HG03103 (cell line): ENCODE results near the gene TNS3.
A peak's percentile ranks its signal among the peaks of the same experiment; 100 is the strongest.

Experiments used
- ATAC-seq: cut with Tn5 transposase; IDR thresholded peaks from one replicate; pipeline ENCODE4 v1.9.1; 2021; ENCODE audit warnings: low read depth; ENCODE audit not compliant: unreplicated experiment

TNS3 gene

DNA sequence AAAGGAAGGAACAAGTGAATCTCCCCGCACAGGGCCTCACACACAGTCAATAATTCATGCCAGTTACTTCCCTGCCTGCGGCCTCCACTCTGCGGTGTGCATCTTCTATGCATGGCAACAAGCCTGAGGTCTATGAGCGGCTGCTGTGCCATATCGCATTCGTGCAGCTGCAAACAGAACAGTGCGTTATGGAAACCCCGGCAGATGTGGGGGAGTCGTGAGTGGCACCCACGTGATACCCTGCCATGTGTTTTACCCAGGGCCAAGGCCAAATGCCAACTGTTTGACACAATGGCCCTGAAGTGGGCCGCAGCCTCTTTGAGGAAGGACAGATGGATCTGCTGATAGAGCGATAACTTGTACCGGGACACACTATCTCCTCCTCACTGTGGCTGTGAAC lies 13.4 kb downstream of the TNS3 start:
- ATAC-seq = no peak

DNA sequence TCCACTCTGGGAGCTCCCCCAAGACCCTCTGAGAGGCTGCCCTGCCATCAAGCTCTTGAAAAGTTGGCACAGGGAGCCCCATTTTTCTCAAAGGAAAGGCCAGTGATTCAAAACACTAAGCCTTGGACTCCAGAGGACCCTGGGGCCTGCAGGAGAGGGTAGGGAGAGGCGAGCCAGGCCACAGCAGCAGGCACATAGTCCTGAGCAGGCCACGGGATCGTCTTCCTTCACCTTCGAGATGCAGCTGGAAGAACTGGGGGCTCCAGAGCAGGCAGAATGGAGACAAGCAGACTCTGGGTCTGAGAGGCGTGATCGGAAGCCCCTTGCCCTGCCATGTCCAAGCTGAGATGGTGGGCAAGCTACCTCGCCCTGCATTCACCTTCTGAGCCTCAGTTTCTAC lies 13.9 kb downstream of the TNS3 start:
- no peak for ATAC-seq

DNA sequence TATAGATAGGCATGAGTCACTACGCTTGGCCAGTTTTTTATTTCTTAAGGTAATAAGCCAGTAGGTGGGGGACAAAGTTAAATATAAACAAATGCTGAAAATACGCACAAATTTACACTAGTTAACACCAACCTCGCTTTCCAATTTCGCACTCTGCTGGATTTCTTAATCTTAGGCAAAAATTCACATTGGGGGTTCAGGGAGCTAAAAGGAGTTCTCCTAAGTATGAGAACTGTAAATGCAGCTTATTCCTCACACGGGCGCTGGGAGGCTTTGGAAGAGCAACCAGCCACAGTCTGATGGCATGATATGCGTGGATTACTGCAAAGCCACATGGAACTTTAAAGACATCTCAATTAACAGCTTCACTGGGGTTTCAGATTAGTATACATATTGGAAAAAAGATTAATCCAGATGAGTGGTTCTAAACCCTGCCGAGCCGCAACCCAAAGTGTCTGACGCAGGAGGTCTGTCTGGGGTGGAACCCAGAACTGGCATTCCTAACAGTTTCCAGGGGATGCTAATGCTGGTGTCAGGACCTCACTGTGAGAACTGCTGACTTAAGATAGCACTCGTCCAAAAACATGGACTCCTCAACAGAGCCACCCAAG lies 16.2 kb downstream of the TNS3 start:
- no peak for ATAC-seq

DNA sequence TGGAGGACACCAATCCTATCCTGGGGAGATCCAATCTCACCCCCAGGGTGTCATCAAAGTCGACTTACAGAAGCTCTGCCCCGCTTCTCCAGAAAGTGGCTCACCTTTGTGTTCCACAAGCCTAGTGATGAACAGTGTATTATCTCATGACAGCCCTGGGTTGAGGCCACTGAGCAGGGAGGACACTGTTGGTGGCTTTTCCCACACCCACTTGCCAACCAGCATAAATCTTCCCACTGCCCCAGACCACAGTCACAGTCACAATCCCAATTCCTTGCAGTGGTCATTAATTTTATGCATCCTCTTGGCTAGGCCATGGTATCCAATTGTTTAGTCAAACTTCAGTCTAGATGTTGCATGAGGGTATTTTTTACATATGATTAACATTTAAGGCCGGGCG lies 18.4 kb downstream of the TNS3 start:
- ATAC-seq = no peak

DNA sequence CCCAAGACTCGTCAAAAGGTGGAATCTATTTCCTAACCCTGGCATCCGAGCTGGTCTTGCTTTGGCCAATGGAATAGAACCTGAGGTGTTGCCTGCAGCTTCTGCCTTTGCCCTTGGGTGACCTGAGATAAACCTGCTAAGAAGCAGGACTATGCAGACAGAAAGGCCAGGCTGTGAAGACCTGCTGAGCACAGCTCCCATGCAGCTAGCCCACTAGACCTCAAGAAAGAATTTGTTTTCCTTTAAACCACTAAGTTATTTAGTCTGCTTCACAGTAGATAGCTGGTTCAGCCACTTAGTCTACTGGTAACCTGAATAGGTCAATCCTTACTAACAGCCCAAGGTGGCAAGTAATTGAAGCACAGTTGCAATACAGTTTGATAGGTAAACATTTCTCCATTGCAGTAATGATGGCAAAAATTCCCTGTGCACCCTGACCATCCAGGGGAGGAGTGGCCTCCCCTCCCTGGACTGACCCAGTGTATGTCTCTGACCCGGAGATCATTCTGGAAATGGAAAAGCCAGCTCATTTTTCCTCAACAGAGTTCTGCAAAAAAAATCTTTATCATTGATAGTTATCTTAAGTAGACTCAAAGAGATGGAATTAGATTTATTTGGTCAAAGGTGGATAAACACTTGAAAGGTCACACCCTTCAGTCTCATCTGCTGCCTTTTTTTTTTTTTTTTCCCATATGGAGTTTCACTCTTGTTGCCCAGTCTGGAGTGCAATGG lies 20.0 kb downstream of the TNS3 start:
- no peak for ATAC-seq

DNA sequence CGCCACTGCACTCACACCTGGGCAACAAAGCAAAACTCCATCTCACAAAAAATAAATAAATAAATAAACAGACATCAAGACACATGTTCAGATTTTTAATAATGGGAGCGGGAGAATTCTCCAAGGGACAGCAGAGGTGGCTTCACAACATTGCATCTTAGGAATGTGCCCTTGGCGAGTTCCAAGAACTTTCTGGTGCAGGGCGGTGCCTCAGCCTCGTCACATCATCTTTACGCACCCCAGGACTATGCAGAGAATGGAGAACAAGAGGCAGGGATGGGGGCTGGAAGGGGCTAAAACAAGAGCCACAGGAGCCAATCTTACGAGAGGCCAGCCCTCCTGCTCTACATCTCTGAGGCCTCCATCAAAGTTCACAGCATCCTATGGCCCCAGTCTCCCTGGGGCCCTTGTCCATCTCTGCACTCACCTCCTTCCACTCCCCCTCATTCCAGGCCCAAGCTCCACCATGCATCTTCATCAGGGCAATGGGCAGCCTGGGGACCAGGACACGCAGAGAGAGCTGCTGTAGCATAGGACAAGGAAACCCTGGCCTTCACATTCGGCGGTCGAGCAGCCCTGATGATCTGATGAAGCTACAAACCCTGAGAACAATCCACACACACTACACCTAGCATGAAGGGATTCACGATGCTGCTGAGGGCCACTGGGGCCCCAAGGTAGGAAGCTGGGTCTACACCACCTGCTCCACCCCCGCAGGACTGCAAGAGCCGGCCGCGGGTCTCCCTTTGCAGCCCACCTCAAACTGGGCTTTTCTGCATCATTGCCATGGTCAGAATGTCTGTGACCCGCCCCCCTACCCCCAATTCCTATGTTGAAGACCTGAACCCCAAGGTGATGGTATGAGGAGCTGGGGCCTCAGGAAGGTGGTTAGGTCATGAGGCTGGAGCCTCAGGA lies 22.3 kb downstream of the TNS3 start:
- ATAC-seq = no peak

DNA sequence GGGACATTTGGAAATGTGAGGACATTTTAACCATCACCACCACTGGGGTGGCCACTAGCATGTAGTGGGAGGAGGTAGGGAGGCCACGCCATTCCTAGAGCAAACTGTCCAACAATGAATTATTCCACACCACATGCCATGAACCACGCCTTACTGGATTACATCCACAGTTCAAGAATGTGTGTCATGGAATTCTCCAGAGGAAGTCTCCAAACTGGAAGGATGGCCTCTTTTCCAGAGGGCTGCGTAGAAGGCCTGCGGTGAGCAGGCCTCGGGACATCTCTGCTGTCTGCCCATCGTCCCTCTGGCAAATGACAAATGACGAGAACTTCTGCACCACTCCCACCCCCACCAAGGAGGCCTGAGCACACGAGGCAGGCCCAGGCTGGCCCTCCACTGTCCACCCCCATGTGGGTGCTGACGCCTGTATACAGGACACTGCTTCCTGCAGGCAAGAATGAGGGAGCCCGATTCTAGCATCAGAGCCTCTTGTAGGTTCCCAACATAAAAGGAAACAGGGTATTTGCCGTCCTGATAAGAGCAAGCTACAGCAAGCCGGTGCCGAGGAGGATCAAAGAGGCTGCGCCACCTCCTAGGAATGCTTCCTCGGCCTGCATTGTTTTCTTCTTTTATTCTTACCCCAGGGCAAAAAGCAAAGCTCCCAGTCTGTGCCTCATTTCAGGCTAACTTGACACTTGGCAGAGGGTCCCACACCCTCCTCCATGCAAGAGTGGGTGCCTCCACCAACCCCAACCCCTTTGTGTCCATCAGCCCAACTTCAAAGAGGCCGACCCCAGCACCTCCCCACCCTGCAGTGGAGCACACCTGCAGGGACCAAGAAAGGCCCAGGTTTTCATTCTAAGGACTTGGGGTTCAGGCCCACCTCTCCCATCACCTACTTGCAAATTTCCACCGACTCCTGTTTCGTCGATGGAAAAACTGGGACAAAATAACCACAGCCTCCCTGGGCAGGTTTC lies 23.9 kb downstream of the TNS3 start:
- ATAC-seq = no peak

DNA sequence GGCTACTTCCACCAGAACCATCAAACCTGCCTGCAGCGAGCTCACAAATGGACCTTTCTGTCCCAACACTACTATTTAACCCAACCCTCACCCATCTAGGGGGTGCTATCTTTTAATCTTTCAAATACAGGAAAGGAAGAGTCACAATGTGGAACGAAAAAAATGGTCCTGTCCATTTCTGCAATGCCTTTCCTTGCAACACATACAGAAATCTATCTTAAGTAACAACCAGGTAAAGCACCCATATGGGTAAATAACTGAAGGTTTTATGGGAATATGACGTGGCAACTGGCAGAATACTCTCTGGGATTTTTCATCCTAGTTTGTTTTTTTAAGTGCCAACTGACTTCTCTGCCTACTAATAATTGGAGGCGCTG lies 24.6 kb downstream of the TNS3 start:
- ATAC-seq = no peak

DNA sequence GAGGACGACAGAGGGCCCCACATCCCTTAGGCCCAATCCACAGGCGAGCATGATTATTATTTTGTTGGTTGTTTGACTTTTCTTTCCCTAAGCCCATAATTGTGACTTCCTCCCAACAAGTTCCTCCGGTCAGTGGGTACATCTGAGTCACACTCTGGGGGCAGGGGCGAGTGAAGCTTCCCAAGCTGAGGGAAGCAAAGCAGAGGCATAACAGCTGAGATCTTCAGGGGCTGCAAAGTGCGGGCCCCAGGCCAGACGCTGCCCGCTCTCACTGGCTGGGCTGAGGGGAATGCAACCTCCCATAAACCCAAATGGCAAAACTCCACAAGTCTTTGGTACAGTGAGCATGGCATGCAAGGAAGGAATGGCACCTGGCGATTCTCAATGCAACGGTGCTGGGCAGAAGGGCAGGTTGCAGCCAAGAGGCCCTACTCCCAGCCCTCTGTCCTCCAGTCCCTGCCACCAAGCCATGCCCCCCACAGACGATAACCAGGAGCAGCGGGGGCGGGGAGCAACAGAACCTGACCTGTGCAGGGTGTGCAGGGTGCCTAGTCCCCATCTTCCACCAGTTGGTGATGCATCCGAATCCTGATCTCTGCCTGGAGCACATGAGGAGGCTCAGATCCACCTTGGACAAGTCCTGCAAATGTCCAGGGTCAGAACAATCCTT lies 25.3 kb downstream of the TNS3 start:
- no peak for ATAC-seq

DNA sequence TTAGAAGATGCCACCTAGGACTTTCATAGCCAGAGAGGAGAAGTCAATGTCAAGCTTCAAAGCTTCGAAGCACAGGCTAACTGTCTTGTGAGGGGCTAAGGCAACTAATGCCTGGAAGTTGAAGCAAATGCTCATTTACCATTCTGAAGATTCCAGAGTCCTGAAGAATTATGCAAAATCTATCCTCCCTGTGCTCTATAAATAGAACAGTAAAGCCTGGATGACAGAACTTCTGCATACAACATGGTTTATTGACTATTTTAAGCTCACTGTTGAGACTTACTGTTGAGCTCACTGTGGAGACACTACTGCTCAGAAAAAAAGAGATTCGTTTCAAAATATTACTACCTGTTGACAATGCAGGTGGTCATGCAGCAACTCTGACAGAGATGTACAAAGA lies 28.6 kb downstream of the TNS3 start:
- no peak for ATAC-seq

DNA sequence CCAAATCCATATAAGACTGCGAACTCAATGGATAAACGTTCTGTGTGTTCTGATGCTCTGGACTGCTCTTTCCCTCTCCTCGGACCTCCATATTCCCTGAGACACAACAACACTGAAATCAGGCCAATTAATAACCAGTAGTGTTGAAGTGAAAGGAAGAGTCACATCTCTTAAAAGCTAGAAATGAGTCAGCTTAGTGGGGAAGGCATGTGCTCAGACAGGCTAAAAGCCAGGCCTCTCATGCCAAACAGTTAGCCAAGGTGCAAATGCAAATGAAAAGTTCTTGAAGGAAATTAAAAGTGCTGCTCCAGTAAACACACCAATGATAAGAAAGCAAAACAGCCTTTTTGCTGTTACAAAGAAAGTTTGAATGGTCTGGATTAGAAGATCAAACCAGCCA lies 29.3 kb downstream of the TNS3 start:
- peak; percentile 97 for ATAC-seq

DNA sequence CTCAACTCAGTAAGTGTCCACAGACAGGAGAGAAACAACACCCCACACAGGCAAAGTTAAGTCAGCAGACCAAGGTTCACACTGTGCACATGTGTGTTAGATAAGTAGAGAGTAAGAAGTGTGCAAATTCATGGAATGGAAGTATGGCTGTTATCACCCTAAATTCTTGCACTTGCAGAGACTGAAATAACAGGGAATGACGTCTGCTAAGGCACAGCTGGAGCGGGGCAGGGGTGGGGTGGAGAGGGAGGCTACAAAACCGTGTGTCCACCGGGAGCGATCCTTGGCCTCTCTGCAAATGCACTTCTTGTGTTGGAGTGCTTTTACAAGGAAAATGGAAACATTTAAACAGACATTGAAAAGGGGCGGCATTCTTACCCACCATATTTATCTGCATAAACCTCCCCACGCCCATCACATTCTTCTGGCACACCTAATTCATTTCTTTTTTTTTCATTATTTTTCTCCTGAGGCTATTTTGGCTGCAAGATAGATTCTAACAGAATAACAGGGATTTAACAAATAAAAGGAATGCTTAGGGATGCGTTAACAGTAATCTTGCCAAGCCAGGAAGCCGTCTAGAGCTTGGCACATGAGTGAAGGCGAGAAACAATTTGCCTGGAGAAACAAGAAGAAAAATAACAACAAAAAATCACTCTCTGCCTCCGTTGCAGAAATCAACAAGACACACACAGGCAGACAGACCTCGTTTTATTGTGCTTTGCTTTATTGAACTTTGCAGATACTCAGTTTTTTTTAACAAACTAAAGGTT lies 30.1 kb downstream of the TNS3 start:
- ATAC-seq = no peak

DNA sequence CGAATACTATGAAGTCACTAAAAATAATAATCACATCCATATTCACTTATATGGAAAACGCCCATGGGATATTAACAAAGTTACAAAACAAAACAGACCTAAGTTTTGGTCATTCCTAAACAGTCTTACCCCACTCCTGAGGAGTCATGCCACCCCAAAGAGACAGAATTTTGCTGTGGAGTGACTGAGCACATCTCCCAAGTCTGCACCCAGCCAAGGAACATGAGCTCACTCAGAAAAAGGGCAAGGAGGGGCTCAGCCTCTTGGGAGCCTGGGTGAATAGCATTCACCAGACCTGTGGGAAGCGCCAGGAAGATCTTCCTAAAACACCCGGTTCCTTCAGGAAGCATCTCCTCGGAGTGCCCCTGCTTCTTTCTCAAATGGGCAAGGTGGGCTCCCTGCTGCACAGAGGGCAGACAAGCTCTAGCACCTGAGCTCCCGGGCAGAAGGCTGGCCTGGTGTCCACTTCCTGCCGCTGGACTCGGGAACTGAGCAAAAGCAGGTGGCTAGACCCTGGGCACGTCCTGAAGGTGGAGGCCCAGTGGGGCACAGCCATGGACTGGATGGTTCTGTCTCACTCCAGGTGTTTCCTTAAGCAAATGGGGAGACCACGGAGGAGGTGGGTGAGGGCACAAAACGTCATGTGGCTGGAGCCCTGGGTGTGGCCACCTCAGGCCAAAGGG lies 31.0 kb downstream of the TNS3 start:
- ATAC-seq = no peak

DNA sequence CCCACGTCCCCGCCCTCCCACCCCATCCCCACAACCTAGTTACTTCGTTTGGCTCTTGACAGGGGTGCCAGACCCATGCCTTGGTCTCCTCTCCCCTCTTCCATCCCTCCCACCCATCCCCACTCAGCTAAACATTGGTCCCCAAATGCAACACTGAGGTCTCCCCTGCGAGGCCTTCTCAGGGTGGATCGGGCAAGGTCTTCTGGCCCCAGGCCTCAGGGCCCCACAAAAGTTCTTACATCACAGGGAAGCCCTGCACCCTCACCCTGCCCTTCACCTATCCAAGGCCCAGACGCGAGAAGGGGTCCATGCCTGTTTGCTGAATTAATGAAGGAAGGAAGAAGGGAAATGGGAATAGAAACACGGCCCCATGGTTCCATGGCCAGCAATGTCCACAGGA lies 32.0 kb downstream of the TNS3 start:
- ATAC-seq = no peak

DNA sequence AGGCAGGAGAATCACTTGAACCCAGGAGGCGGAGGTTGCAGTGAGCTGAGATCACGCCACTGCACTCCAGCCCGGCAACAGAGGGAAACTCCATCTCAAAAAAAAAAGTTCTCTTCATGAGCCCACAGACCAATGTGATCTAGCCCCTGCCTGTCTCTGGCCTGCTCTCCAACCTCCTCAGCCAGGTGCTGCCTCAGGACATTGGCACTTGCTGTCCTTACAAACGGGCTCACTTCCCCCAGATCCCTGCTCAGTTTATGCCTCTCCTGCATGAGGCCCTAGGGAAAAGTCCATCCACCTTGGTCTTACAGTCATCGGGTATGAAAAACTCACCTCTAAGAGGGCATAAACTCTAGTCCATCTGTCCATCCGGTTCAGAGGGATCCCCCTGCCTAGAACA lies 32.5 kb downstream of the TNS3 start:
- ATAC-seq = no peak

DNA sequence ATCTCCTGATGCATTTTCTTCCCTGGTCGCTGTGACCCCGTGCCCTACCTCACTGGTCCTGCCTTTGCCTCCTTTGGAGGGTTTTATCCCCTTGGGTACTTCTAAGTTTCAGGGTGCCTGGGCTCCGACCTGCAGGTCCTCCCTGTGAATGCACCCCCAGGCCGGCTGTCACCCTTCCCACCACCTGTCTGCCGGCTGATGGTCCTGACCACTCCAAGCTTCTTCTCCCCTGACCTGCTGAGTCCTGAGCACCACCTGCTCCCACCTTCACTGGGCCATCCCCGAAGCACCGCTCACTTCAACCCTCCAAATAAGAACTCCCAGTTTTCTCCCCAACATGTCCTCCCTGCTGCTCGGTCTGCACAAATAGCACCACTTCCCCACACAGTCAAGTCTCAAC lies 33.4 kb downstream of the TNS3 start:
- ATAC-seq = no peak

DNA sequence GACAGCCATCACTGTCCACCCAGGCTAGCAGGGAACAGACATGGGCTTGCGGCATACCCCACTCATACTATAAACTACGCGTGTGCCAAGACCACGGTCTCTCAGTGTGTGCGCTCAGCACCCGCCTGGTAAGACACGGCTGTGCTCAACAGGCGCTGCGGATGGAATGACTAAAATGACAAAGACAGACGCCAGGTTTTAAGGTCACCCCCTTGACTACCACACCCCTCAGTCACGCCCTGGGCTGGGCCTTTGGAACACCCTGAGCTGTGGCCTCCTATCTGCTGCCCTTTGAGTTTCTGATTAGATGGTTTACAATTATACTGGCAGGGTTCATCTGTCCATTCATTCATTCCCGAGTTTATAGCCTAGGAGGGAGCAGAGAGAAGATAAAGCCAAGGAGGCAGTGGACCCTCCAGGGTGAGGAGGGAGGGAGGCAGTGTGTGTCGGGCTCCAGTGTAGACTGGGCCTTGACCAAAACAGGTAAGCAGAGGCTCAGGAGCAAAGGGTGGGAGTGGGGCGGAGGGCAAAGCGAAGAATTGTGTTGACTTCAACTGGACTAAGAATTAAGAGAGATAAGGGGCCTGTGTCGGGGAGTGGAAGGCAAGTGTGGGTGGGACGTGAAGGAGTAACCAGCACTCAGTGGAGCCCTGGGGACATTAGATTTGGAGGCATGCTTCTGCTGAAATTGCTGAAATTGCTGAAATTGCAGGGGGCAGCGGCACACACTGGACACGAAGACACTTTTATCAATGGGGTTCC lies 35.0 kb downstream of the TNS3 start:
- ATAC-seq = no peak

DNA sequence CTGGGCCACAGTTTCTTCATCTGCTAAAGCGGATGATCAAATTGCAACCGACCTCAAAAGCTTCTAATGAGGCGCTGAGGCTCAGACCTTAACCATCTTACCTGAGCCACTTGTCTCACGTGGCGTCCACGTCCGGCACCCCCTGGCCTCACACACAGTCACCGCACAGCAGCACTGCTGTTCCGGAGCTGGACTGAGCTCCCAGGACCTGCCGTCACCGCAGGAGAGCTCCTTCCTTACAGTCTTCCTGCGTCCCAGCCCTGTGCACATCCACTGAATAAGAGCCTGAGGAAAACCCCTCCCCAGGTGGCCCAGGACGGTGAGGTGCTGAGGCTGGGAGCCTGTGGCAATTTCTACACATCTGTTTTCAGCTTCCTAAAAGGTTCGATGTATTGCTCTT lies 35.7 kb downstream of the TNS3 start:
- no peak for ATAC-seq
